ENCODE measurements around the gene SLC22A14.

SLC22A14 gene

DNA sequence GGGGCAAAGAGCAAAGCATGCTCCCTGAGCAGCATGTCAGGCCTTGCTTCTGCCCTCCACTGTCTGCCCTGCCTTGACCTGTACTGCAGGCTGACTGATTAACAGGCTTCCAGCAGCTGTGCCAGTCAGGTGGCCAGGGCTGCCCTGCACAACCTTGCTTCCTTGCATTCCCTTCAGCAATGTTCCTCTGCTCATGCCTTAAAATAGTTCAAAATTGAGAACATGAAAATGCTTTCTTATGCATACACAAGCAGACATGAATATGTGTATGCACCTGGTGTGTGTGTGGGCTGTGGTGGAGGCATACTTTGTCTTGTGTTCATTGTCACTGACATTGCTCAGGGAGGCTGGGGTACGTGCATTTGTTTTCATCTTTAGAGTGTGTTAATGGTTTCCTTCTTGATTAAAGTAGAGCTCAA is 17.7 kb upstream of the SLC22A14 start:
- in situ Hi-C loops (cut with MboI; ENCODE audit: low sequenced_read_pairs, unreplicated experiment): no loop called here
- TF ChIP-seq, protein P1, sequence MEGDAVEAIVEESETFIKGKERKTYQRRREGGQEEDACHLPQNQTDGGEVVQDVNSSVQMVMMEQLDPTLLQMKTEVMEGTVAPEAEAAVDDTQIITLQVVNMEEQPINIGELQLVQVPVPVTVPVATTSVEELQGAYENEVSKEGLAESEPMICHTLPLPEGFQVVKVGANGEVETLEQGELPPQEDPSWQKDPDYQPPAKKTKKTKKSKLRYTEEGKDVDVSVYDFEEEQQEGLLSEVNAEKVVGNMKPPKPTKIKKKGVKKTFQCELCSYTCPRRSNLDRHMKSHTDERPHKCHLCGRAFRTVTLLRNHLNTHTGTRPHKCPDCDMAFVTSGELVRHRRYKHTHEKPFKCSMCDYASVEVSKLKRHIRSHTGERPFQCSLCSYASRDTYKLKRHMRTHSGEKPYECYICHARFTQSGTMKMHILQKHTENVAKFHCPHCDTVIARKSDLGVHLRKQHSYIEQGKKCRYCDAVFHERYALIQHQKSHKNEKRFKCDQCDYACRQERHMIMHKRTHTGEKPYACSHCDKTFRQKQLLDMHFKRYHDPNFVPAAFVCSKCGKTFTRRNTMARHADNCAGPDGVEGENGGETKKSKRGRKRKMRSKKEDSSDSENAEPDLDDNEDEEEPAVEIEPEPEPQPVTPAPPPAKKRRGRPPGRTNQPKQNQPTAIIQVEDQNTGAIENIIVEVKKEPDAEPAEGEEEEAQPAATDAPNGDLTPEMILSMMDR (IDR thresholded peaks at IDR 0.05; ENCODE audit: borderline replicate concordance, control extremely low read depth, extremely low read depth, insufficient read depth, missing control alignments): no peak
- DNase-seq (ENCODE audit: low spot score): peak; percentile 2

GRCh38 chr3:38264779-38265178 is 17.3 kb upstream of the SLC22A14 start:
- in situ Hi-C loops (cut with MboI; ENCODE audit: low sequenced_read_pairs, unreplicated experiment): no loop called here
- TF ChIP-seq, protein P1 (IDR thresholded peaks at IDR 0.05; ENCODE audit: borderline replicate concordance, control extremely low read depth, extremely low read depth, insufficient read depth, missing control alignments): no peak
- no peak for DNase-seq (ENCODE audit: low spot score)

- DNase-seq (ENCODE audit: low spot score): peak; percentile 3
- in situ Hi-C loops (cut with MboI; ENCODE audit: low sequenced_read_pairs, unreplicated experiment): no loop called here
- TF ChIP-seq, protein P1 (IDR thresholded peaks at IDR 0.05; ENCODE audit: borderline replicate concordance, control extremely low read depth, extremely low read depth, insufficient read depth, missing control alignments): no peak
Measured at GRCh38 chr3:38265604-38266307, 16.3 kb upstream of the SLC22A14 start, which contains the start of gene SLC22A13. TSS of gene SLC22A13 (plus strand) at chr3:38265812. CDS start at chr3:38265861, 49 bp downstream.

- TF ChIP-seq, protein P1 (IDR thresholded peaks at IDR 0.05; ENCODE audit: borderline replicate concordance, control extremely low read depth, extremely low read depth, insufficient read depth, missing control alignments): no peak
- in situ Hi-C loops (cut with MboI; ENCODE audit: low sequenced_read_pairs, unreplicated experiment): no loop called here
- DNase-seq (ENCODE audit: low spot score): peak; percentile 3
Measured at GRCh38 chr3:38266810-38267209, 15.3 kb upstream of the SLC22A14 start.

GRCh38 chr3:38267662-38268061 is 14.4 kb upstream of the SLC22A14 start:
- peak; percentile 9 for DNase-seq (ENCODE audit: low spot score)
- TF ChIP-seq, protein P1 (IDR thresholded peaks at IDR 0.05; ENCODE audit: borderline replicate concordance, control extremely low read depth, extremely low read depth, insufficient read depth, missing control alignments): no peak
- in situ Hi-C loops (cut with MboI; ENCODE audit: low sequenced_read_pairs, unreplicated experiment): no loop called here

DNA sequence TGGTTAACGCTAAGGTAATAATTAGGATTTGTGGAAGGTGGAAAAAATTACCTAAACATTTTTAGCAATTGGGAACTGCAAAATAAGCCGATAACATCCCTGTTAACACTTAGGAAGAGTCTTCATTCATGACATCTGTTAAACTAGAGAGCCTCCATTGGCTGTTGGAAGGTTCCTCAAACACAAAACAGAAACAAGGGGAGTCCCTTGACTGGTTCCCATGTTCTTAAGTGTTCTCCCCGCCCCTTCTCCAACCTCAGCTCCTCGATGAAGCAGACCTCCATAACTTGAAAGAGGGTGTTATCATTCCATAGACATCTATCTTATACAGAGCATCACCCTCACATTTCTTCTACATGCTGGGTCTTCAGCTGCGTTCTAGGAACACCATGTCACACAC is 14.0 kb upstream of the SLC22A14 start:
- TF ChIP-seq, protein P1 (IDR thresholded peaks at IDR 0.05; ENCODE audit: borderline replicate concordance, control extremely low read depth, extremely low read depth, insufficient read depth, missing control alignments): no peak
- in situ Hi-C loops (cut with MboI; ENCODE audit: low sequenced_read_pairs, unreplicated experiment): no loop called here
- DNase-seq (ENCODE audit: low spot score): peak; percentile 21
